ENCODE data around the gene ZNF333. TPM values are rescaled to one million over a fixed set of nuclear protein-coding genes. Genes with fewer than 3 reads are reported as not detected.
"Not testable (repeated sequence)": the region's sequence is repeated elsewhere in the genome, so short reads cannot be mapped to it uniquely, and the experiment has no call there.

The ZNF333 gene
- total and polyA plus RNA-seq, 7 experiments from 2014 or later = 9.1 to 56.3 (median 22.4) TPM

DNA sequence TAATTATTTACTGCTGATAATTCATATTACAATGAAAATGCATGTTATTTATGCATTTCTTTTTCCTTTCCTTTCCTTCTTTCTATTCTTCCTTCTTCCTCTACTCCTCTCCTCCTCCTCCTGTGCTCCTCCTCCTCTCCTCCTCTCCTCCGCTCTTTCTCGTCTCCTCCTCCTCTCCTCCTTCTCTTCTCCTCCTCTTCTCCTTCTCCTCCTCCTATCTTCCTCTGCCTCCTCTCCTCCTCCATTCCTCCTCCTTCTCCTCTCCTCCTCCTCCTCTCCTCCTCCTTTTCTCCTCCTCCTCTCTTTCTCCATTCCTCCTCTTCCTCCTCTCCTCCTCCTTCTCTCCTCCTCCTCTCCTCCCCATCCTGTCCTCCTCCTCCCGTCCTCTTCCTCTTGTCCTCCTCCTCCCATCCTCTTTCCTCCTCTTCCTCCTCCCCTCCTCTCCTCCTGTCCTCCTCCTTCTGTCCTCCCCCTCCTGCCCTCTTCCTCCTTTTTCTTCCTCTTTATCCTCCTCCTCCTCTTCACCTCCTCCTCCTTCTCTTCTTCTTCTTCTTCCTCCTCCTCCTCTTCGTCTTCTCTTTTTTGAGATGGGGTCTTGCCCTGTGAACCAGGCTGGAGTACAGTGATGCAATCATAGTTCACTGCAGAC, 73.8 kb downstream of the ZNF333 start:
- peak overlapping the region in 1 of 9 donors; percentile 65 for H3K27ac Mint-ChIP-seq
- CTCF ChIA-PET = no interaction called here
- no peaks in the 10 kb centered on the region for H3K36me3 ChIP-seq (ENCODE audit: control insufficient read depth in 2 of 3, insufficient read depth in 3 of 3, low read length in 3 of 3)
- H3K4me3 Mint-ChIP-seq = no peak overlapping the region
- peaks cover 0 to 12% (median 4%) of the 10 kb centered on the region in 11 donors for H3K9me3 Mint-ChIP-seq
- DNase-seq (no peak), ATAC-seq (no peak)
- H3K4me1 ChIP-seq (ENCODE audit: control insufficient read depth in 2 of 2, insufficient read depth in 2 of 2, low read length in 2 of 2) = no peaks in the 10 kb centered on the region
- intact Hi-C loops (cut with micrococcal nuclease) = no loop called here
- H3K27ac ChIP-seq (ENCODE audit: low read depth, low read length) = no peak overlapping the region
- H3K36me3 Mint-ChIP-seq = peaks cover 0 to 3% (median 0%) of the 10 kb centered on the region in 5 donors
- no peaks in the 10 kb centered on the region for H3K27me3 ChIP-seq (ENCODE audit: control insufficient read depth in 2 of 2, insufficient read depth in 2 of 2, low read length in 2 of 2)
- H3K4me1 Mint-ChIP-seq = no peaks in the 10 kb centered on the region
- POLR2A ChIA-PET = no interaction called here
- no peaks in the 10 kb centered on the region for H3K9me3 ChIP-seq (ENCODE audit: control insufficient read depth in 2 of 3, low read length in 3 of 3)
- H3K4me3 ChIP-seq (ENCODE audit: low read length) = no peak overlapping the region
- H3K27me3 Mint-ChIP-seq = peaks cover 0 to 50% (median 23%) of the 10 kb centered on the region in 5 donors

DNA sequence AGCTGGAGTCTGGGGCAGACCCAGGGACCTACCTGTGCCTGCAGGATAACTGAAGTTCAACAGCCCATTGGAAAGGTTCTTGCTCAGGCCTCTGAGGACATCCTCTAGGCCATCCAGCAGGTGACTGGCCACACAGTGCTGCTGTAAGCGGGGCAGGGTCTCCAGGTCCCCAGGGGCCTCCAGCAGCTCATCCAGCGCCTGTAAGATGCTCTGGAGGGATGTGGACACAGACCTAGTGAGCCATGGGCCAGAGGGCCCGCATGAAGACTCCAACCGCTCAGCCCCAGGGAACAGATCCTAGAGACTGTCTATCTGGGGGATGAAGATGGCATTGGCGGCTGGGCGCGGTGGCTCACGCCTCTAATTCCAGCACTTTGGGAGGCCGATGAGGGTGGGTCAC, 74.6 kb downstream of the ZNF333 start:
- no peak overlapping the region for H3K27ac ChIP-seq (ENCODE audit: low read depth, low read length)
- H3K4me1 Mint-ChIP-seq = no peaks in the 10 kb centered on the region
- intact Hi-C loops (cut with micrococcal nuclease) = no loop called here
- no peak overlapping the region for H3K27ac Mint-ChIP-seq
- peaks cover 0 to 12% (median 4%) of the 10 kb centered on the region in 11 donors for H3K9me3 Mint-ChIP-seq
- ChIA-PET POLR2A (no interaction called here), CTCF (no interaction called here)
- H3K27me3 Mint-ChIP-seq = peaks cover 0 to 57% (median 28%) of the 10 kb centered on the region in 5 donors
- H3K4me3 ChIP-seq (ENCODE audit: low read length) = no peak overlapping the region
- no peak overlapping the region for H3K4me3 Mint-ChIP-seq
- H3K36me3 ChIP-seq (ENCODE audit: control insufficient read depth in 2 of 3, insufficient read depth in 3 of 3, low read length in 3 of 3) = no peaks in the 10 kb centered on the region
- ATAC-seq = no peak
- peaks cover 0 to 3% (median 0%) of the 10 kb centered on the region in 5 donors for H3K36me3 Mint-ChIP-seq
- H3K9me3 ChIP-seq (ENCODE audit: control insufficient read depth in 2 of 3, low read length in 3 of 3) = no peaks in the 10 kb centered on the region
- no peaks in the 10 kb centered on the region for H3K4me1 ChIP-seq (ENCODE audit: control insufficient read depth in 2 of 2, insufficient read depth in 2 of 2, low read length in 2 of 2)
- no peak for DNase-seq
- no peaks in the 10 kb centered on the region for H3K27me3 ChIP-seq (ENCODE audit: control insufficient read depth in 2 of 2, insufficient read depth in 2 of 2, low read length in 2 of 2)

DNA sequence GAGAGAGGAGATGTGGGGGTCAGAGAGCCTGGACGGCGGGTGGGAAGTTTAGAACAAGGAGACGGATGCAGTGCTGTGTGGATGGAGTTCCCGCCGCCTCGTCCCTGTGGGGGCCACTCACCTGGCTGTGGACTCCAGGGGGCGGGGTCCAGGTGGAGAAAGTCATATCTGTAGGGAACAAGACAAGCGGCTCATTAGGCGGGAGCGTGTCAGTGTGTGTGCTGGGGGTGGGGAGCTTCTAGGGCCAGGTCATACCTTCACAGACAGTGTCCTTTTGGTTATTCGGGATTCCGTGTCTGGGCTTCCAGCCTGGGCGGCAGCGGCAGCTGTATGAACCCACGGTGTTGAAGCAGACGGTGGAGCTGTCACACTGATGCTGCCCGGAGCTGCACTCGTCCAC, 75.6 kb downstream of the ZNF333 start:
- H3K9me3 ChIP-seq (ENCODE audit: control insufficient read depth in 2 of 3, low read length in 3 of 3); H3K36me3 ChIP-seq (ENCODE audit: control insufficient read depth in 2 of 3, insufficient read depth in 3 of 3, low read length in 3 of 3); H3K27ac Mint-ChIP-seq; H3K36me3 Mint-ChIP-seq; intact Hi-C loops (cut with micrococcal nuclease); H3K27ac ChIP-seq (ENCODE audit: low read depth, low read length); DNase-seq; H3K4me1 ChIP-seq (ENCODE audit: control insufficient read depth in 2 of 2, insufficient read depth in 2 of 2, low read length in 2 of 2); H3K27me3 ChIP-seq (ENCODE audit: control insufficient read depth in 2 of 2, insufficient read depth in 2 of 2, low read length in 2 of 2); POLR2A ChIA-PET; H3K9me3 Mint-ChIP-seq; H3K4me3 ChIP-seq (ENCODE audit: low read length); H3K4me3 Mint-ChIP-seq; H3K4me1 Mint-ChIP-seq: not testable (repeated sequence)
- H3K27me3 Mint-ChIP-seq = peaks cover 0 to 67% (median 26%) of the 10 kb centered on the region in 5 donors
- CTCF ChIA-PET = interaction anchor here (0.5 kb wide), 1 partner anchor 404 kb away, joined by 4 read pairs; no protein-coding TSS in a partner anchor
- ATAC-seq = peak; percentile 66

DNA sequence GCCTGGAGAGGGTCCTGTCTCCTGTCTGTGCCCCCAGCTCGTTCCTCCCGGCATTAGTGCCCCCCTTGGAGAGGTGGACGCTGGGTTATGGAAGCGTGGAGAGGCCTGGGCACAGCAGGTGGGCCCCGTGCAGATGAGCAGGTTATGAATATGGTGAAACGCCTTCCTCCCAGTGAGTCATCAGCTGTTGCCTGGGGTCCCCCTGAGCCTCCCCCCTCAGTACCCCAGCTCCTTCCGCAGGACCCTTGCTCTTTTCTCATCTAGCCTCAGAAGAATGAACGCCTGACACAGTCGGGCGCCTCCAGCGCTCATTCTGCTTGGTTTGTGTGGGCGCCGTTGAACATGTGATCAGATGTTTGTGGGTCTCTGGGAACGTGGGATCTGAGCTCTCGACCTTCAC, 76.0 kb downstream of the ZNF333 start:
- H3K4me1 Mint-ChIP-seq; H3K9me3 Mint-ChIP-seq; H3K36me3 Mint-ChIP-seq; POLR2A ChIA-PET; H3K9me3 ChIP-seq (ENCODE audit: control insufficient read depth in 2 of 3, low read length in 3 of 3); H3K27ac ChIP-seq (ENCODE audit: low read depth, low read length); H3K4me3 ChIP-seq (ENCODE audit: low read length); H3K36me3 ChIP-seq (ENCODE audit: control insufficient read depth in 2 of 3, insufficient read depth in 3 of 3, low read length in 3 of 3); DNase-seq; intact Hi-C loops (cut with micrococcal nuclease); H3K27me3 ChIP-seq (ENCODE audit: control insufficient read depth in 2 of 2, insufficient read depth in 2 of 2, low read length in 2 of 2); H3K27ac Mint-ChIP-seq; H3K4me3 Mint-ChIP-seq; H3K4me1 ChIP-seq (ENCODE audit: control insufficient read depth in 2 of 2, insufficient read depth in 2 of 2, low read length in 2 of 2): not testable (repeated sequence)
- ATAC-seq = peak; percentile 64
- CTCF ChIA-PET = interaction anchor here (0.5 kb wide), 1 partner anchor 404 kb away, joined by 4 read pairs; no protein-coding TSS in a partner anchor
- H3K27me3 Mint-ChIP-seq = peaks cover 0 to 67% (median 22%) of the 10 kb centered on the region in 5 donors

DNA sequence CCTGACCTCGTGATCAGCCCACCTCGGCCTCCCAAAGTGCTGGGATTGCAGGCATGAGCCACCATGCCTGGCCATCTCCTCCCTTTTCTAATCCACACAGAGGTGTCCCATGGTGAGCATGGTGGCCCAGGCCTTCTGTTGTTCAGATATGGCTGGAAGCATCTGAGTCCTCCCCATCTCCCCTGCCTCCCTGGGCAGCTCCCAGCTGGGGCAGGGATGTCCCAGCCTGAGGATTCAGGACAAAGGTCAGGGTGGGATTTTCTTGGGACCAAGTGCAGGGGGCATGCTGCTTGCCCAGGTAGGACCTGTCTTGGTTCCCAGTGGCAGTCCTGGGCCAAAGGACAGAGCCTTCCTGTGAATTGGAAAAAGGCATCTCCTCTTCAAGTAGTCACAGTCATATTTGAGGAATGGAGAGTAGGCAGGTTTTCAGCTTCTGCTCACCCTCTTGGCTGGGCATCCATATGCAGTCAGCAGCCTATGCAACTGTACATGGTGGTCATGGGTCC, 77.7 kb downstream of the ZNF333 start:
- Mint-ChIP-seq H3K36me3 (peaks cover 0 to 3% (median 0%) of the 10 kb centered on the region in 5 donors), H3K27ac (no peak overlapping the region), H3K4me1 (peaks cover 0 to 2% (median 0%) of the 10 kb centered on the region in 7 donors), H3K4me3 (no peak overlapping the region), H3K9me3 (peaks cover 0 to 5% (median 0%) of the 10 kb centered on the region in 11 donors), H3K27me3 (peaks cover 0 to 63% (median 15%) of the 10 kb centered on the region in 5 donors)
- Histone ChIP-seq H3K36me3 (ENCODE audit: control insufficient read depth in 2 of 3, insufficient read depth in 3 of 3, low read length in 3 of 3) (no peaks in the 10 kb centered on the region), H3K4me1 (ENCODE audit: control insufficient read depth in 2 of 2, insufficient read depth in 2 of 2, low read length in 2 of 2) (no peaks in the 10 kb centered on the region), H3K4me3 (ENCODE audit: low read length) (no peak overlapping the region), H3K27ac (ENCODE audit: low read depth, low read length) (no peak overlapping the region), H3K9me3 (ENCODE audit: control insufficient read depth in 2 of 3, low read length in 3 of 3) (no peaks in the 10 kb centered on the region), H3K27me3 (ENCODE audit: control insufficient read depth in 2 of 2, insufficient read depth in 2 of 2, low read length in 2 of 2) (no peaks in the 10 kb centered on the region)
- no peak for DNase-seq
- intact Hi-C loops (cut with micrococcal nuclease) = no loop called here
- no peak for ATAC-seq
- POLR2A ChIA-PET = no interaction called here
- CTCF ChIA-PET = no interaction called here

DNA sequence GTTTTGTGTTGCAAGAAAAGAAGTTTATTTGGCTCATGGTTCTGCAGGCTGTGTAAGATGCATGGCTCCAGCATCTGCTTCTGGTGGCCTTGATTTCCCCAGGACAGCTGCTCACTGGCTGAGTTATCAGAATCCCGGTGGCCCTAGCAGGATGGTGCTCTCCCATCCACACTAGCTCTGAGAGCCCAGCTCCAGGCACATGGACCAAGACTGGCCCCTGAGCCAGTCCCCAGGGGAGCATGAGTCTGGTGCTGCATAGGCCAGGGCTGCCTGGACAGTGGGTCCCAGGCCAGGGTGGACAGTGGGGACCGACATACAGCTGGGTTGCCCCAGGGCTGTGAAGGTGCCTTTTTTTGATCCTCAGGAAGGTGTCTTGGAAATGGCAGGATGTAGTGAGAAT, 78.2 kb downstream of the ZNF333 start:
- intact Hi-C loops (cut with micrococcal nuclease) = no loop called here
- no peak overlapping the region for H3K27ac Mint-ChIP-seq
- peaks cover 0 to 2% (median 0%) of the 10 kb centered on the region in 7 donors for H3K4me1 Mint-ChIP-seq
- H3K27me3 Mint-ChIP-seq = peaks cover 0 to 64% (median 15%) of the 10 kb centered on the region in 5 donors
- ATAC-seq (no peak), DNase-seq (no peak)
- no peaks in the 10 kb centered on the region for H3K9me3 ChIP-seq (ENCODE audit: control insufficient read depth in 2 of 3, low read length in 3 of 3)
- H3K36me3 ChIP-seq (ENCODE audit: control insufficient read depth in 2 of 3, insufficient read depth in 3 of 3, low read length in 3 of 3) = no peaks in the 10 kb centered on the region
- no peak overlapping the region for H3K4me3 Mint-ChIP-seq
- peaks cover 0 to 5% (median 0%) of the 10 kb centered on the region in 11 donors for H3K9me3 Mint-ChIP-seq
- peaks cover 0 to 3% (median 0%) of the 10 kb centered on the region in 5 donors for H3K36me3 Mint-ChIP-seq
- CTCF ChIA-PET = no interaction called here
- H3K4me1 ChIP-seq (ENCODE audit: control insufficient read depth in 2 of 2, insufficient read depth in 2 of 2, low read length in 2 of 2) = no peaks in the 10 kb centered on the region
- H3K4me3 ChIP-seq (ENCODE audit: low read length) = no peak overlapping the region
- no peaks in the 10 kb centered on the region for H3K27me3 ChIP-seq (ENCODE audit: control insufficient read depth in 2 of 2, insufficient read depth in 2 of 2, low read length in 2 of 2)
- no peak overlapping the region for H3K27ac ChIP-seq (ENCODE audit: low read depth, low read length)
- POLR2A ChIA-PET = no interaction called here

DNA sequence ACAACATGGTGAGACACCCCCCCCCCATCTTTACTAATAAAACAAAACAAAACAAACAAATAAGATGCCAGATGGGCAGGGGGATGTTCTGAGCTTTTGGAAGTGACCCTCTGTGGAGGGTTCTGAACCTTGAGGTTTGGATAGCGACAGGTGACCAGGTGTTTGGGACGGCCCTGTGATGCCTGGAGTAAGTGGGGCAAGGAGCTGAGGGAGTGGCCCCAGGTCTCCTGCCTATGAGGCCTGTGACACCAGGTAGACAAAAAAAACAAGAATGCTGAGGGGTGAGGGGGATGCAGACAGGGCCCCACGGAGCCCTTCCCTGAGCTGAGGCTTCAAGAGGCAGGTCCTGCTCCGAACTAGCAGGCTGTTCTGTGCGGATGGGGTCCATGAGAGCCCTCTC, 79.4 kb downstream of the ZNF333 start:
- no peaks in the 10 kb centered on the region for H3K9me3 ChIP-seq (ENCODE audit: control insufficient read depth in 2 of 3, low read length in 3 of 3)
- H3K4me3 ChIP-seq (ENCODE audit: low read length) = no peak overlapping the region
- peaks cover 0 to 4% (median 0%) of the 10 kb centered on the region in 7 donors for H3K4me1 Mint-ChIP-seq
- H3K4me1 ChIP-seq (ENCODE audit: control insufficient read depth in 2 of 2, insufficient read depth in 2 of 2, low read length in 2 of 2) = no peaks in the 10 kb centered on the region
- intact Hi-C loops (cut with micrococcal nuclease) = no loop called here
- ATAC-seq (no peak), DNase-seq (no peak)
- peaks cover 0 to 2% (median 0%) of the 10 kb centered on the region in 11 donors for H3K9me3 Mint-ChIP-seq
- no peaks in the 10 kb centered on the region for H3K36me3 ChIP-seq (ENCODE audit: control insufficient read depth in 2 of 3, insufficient read depth in 3 of 3, low read length in 3 of 3)
- no peak overlapping the region for H3K27ac ChIP-seq (ENCODE audit: low read depth, low read length)
- H3K4me3 Mint-ChIP-seq = no peak overlapping the region
- no peak overlapping the region for H3K27ac Mint-ChIP-seq
- peaks cover 0 to 3% (median 0%) of the 10 kb centered on the region in 5 donors for H3K36me3 Mint-ChIP-seq
- H3K27me3 ChIP-seq (ENCODE audit: control insufficient read depth in 2 of 2, insufficient read depth in 2 of 2, low read length in 2 of 2) = no peaks in the 10 kb centered on the region
- H3K27me3 Mint-ChIP-seq = peaks cover 0 to 66% (median 19%) of the 10 kb centered on the region in 5 donors
- ChIA-PET CTCF (no interaction called here), POLR2A (interaction anchor here (0.6 kb wide), 1 partner anchor 34 kb away, joined by 5 read pairs; no protein-coding TSS in a partner anchor)

Data from naive thymus-derived CD4-positive, alpha-beta T cell (primary cell).